SK-N-SH treated with all-trans-retinoic acid at 6 μM for 48 hours (cell line): ENCODE measurements around the gene NPAS2.

Experiments used
- ATAC-seq: fragments of 200-7000 bp; cut with Tn5 transposase; 3 replicates; pipeline ENCODE4 v1.9.1; 2020; ENCODE audit warnings: mild to moderate bottlenecking, moderate library complexity
- ARNTL ChIP-seq: fragments of 450-650 bp; formaldehyde crosslinking; IDR thresholded peaks from 2 replicates; pipeline ENCODE4 v1.5.0; 2020; ENCODE audit warnings: low read depth, mild to moderate bottlenecking, moderate library complexity, borderline replicate concordance
- BACH2 ChIP-seq: fragments of 250-450 bp; sonication (Bioruptor Pico); IDR thresholded peaks from 2 replicates; pipeline ENCODE4 v1.9.0; 2021; ENCODE audit warnings: mild to moderate bottlenecking, borderline replicate concordance
- CREB5 ChIP-seq: fragments of 250-450 bp; sonication (Bioruptor Pico); IDR thresholded peaks from 2 replicates; pipeline ENCODE4 v1.5.1; 2020; ENCODE audit warnings: low read depth, mild to moderate bottlenecking, moderate library complexity
- CSDC2 ChIP-seq: fragments of 250-450 bp; sonication (Bioruptor Pico); IDR thresholded peaks from 2 replicates; pipeline ENCODE4 v1.5.0; 2020; ENCODE audit warnings: mild to moderate bottlenecking, moderate library complexity
- CSRNP3 ChIP-seq: fragments of 250-450 bp; sonication (Bioruptor Pico); IDR thresholded peaks from 2 replicates; pipeline ENCODE4 v1.5.1; 2021; ENCODE audit warnings: mild to moderate bottlenecking, moderate library complexity
- ESRRG ChIP-seq: fragments of 250-450 bp; sonication (Bioruptor Pico); IDR thresholded peaks from 2 replicates; pipeline ENCODE4 v1.6.1; 2021; ENCODE audit warnings: mild to moderate bottlenecking
- GLIS3 ChIP-seq: fragments of 250-450 bp; sonication (Bioruptor Pico); IDR thresholded peaks from 2 replicates; pipeline ENCODE4 v1.5.0; 2020; ENCODE audit warnings: mild to moderate bottlenecking, moderate library complexity
- ISL1 ChIP-seq: fragments of 250-450 bp; sonication (Bioruptor Pico); IDR thresholded peaks from 2 replicates; pipeline ENCODE4 v2.1.2; 2022; ENCODE audit warnings: mild to moderate bottlenecking, moderate library complexity
- OSR1 ChIP-seq: fragments of 250-450 bp; sonication (Bioruptor Pico); IDR thresholded peaks from 2 replicates; pipeline ENCODE4 v1.8.0; 2022; ENCODE audit warnings: moderate library complexity, mild to moderate bottlenecking, inconsistent platforms
- PATZ1 ChIP-seq: fragments of 250-450 bp; sonication (Bioruptor Pico); IDR thresholded peaks from 2 replicates; pipeline ENCODE4 v1.8.0; 2020; ENCODE audit warnings: mild to moderate bottlenecking, moderate library complexity, borderline replicate concordance
- POU6F1 ChIP-seq: fragments of 250-450 bp; sonication (Bioruptor Pico); IDR thresholded peaks from 2 replicates; pipeline ENCODE4 v1.8.0; 2021; ENCODE audit warnings: low read depth, mild to moderate bottlenecking, moderate library complexity, borderline replicate concordance
- PPARA ChIP-seq: fragments of 250-450 bp; sonication (Bioruptor Pico); IDR thresholded peaks from 2 replicates; pipeline ENCODE4 v1.5.0; 2020; ENCODE audit warnings: mild to moderate bottlenecking, borderline replicate concordance
- SNAI2 ChIP-seq: fragments of 250-450 bp; sonication (Bioruptor Pico); IDR thresholded peaks from 2 replicates; pipeline ENCODE4 v1.5.0; 2020; ENCODE audit warnings: mild to moderate bottlenecking, moderate library complexity
- TCF4 ChIP-seq: fragments of 250-450 bp; sonication (Bioruptor Pico); IDR thresholded peaks from 2 replicates; pipeline ENCODE4 v1.8.0; 2021; ENCODE audit warnings: mild to moderate bottlenecking, moderate library complexity, borderline replicate concordance
- TOX ChIP-seq: fragments of 250-450 bp; sonication (Bioruptor Pico); IDR thresholded peaks from 2 replicates; pipeline ENCODE4 v1.8.0; 2021; ENCODE audit warnings: mild to moderate bottlenecking, moderate library complexity, borderline replicate concordance
- TSHZ2 ChIP-seq: fragments of 250-450 bp; sonication (Bioruptor Pico); IDR thresholded peaks from 2 replicates; pipeline ENCODE4 v1.5.0; 2020; ENCODE audit warnings: mild to moderate bottlenecking, moderate library complexity
- ZC3H10 ChIP-seq: fragments of 250-450 bp; sonication (Bioruptor Pico); IDR thresholded peaks from 2 replicates; pipeline ENCODE4 v1.5.1; 2021; ENCODE audit warnings: mild to moderate bottlenecking, moderate library complexity
- ZFP3 ChIP-seq: fragments of 250-450 bp; sonication (Bioruptor Pico); IDR thresholded peaks from 2 replicates; pipeline ENCODE4 v1.5.0; 2020; ENCODE audit warnings: mild to moderate bottlenecking, moderate library complexity
- ZFP30 ChIP-seq: fragments of 450-650 bp; formaldehyde crosslinking; IDR thresholded peaks from 2 replicates; pipeline ENCODE4 v1.5.0; 2022; ENCODE audit warnings: mild to moderate bottlenecking, moderate library complexity
- ZNF565 ChIP-seq: fragments of 450-650 bp; formaldehyde crosslinking; conservative IDR thresholded peaks from 2 replicates; pipeline ENCODE4 v1.5.0; 2020; ENCODE audit warnings: low read depth, mild to moderate bottlenecking, moderate library complexity
- ZNF70 ChIP-seq: fragments of 450-650 bp; formaldehyde crosslinking; IDR thresholded peaks from 2 replicates; pipeline ENCODE4 v1.5.0; 2020; ENCODE audit warnings: mild to moderate bottlenecking, moderate library complexity
- ZNF8 ChIP-seq: fragments of 450-650 bp; formaldehyde crosslinking; IDR thresholded peaks from 2 replicates; pipeline ENCODE4 v1.5.0; 2020; ENCODE audit warnings: mild to moderate bottlenecking, moderate library complexity

NPAS2 gene

GRCh38 chr2:100894796-100895156, 74.8 kb downstream of the NPAS2 start (continued):
- TF ChIP-seq PATZ1 (CRISPR knock-in tag) (no peak), SNAI2 (CRISPR knock-in tag) (no peak)

- TF ChIP-seq GLIS3 (CRISPR knock-in tag) (no peak), ISL1 (no peak), ZFP30 (CRISPR knock-in tag) (no peak), TCF4 (CRISPR knock-in tag) (no peak), CREB5 (no peak), TOX (CRISPR knock-in tag) (no peak)
- TF ChIP-seq, all 23 proteins: peak for 0
- ATAC-seq, result peak; percentile 70
Measured at GRCh38 chr2:100895402-100895801, 75.5 kb downstream of the NPAS2 start.

GRCh38 chr2:100895934-100896685, 76.2 kb downstream of the NPAS2 start:
- TF ChIP-seq CREB5, result no peak
- no peak for TF ChIP-seq ZNF70
- no peak for TF ChIP-seq SNAI2 (CRISPR knock-in tag)
- TF ChIP-seq POU6F1 (CRISPR knock-in tag), result no peak
- TF ChIP-seq TCF4 (CRISPR knock-in tag), result no peak
- no peak for TF ChIP-seq PATZ1 (CRISPR knock-in tag)
- TF ChIP-seq PPARA (CRISPR knock-in tag), result no peak
- no peak for TF ChIP-seq TSHZ2 (CRISPR knock-in tag)
- TF ChIP-seq CSDC2 (CRISPR knock-in tag), result no peak
- TF ChIP-seq OSR1 (CRISPR knock-in tag), result no peak
- no peak for TF ChIP-seq ZFP3 (CRISPR knock-in tag)
- no peak for TF ChIP-seq ZNF565 (CRISPR knock-in tag)
- TF ChIP-seq ARNTL, result no peak
- no peak for TF ChIP-seq ZC3H10 (CRISPR knock-in tag)
- no peak for TF ChIP-seq ZNF8
- TF ChIP-seq GLIS3 (CRISPR knock-in tag), result no peak
- TF ChIP-seq BACH2 (CRISPR knock-in tag), result no peak
- TF ChIP-seq CSRNP3 (CRISPR knock-in tag), result no peak
- no peak for TF ChIP-seq ESRRG (CRISPR knock-in tag)
- peak; percentile 39 for ATAC-seq
